Posterior vena cava (tissue), 2 donors: ENCODE results near the gene MRPS2. TPM values are rescaled to one million over a fixed set of nuclear protein-coding genes. Genes with fewer than 3 reads are reported as not detected.
A peak's percentile ranks its signal among the peaks of the same experiment; 100 is the strongest.
"Not testable (repeated sequence)": the region's sequence is repeated elsewhere in the genome, so short reads cannot be mapped to it uniquely, and the experiment has no call there.

ENCODE experiments used
- DNase-seq: peaks from one replicate; pipeline ENCODE4 v3.0.0-alpha.2; 2020; ENCODE audit warnings: low spot score
- intact Hi-C, 2 donors: fragments of 100-400 bp; cut with DNase I; formaldehyde crosslinking; loops; one replicate each; pipeline versions ENCODE4 v1.14.1 to v1.14.2; 2022 to 2023
- total RNA-seq, 2 donors: library from RNA; stranded (reverse); fragmentation: NEBNext Ultra II Directional; extraction: Animal tissue kit (Norgen Biotek cat#: 25700); gene quantifications; one replicate each; pipeline ENCODE4 v1.2.1, GENCODE V29; 2021
- donor health status: DM: yes; HTN: yes; CAD: no.
- donor health status: DM: yes; HTN: yes; CAD: no.

The MRPS2 gene
- total RNA-seq, 2 donors from 2014 or later, result 15.9 to 16.3 TPM

GRCh38 chr9:135525241-135526088 is 25.0 kb downstream of the MRPS2 start:
- peak; percentile 70 for DNase-seq
- intact Hi-C loops, result no loop called here

DNA sequence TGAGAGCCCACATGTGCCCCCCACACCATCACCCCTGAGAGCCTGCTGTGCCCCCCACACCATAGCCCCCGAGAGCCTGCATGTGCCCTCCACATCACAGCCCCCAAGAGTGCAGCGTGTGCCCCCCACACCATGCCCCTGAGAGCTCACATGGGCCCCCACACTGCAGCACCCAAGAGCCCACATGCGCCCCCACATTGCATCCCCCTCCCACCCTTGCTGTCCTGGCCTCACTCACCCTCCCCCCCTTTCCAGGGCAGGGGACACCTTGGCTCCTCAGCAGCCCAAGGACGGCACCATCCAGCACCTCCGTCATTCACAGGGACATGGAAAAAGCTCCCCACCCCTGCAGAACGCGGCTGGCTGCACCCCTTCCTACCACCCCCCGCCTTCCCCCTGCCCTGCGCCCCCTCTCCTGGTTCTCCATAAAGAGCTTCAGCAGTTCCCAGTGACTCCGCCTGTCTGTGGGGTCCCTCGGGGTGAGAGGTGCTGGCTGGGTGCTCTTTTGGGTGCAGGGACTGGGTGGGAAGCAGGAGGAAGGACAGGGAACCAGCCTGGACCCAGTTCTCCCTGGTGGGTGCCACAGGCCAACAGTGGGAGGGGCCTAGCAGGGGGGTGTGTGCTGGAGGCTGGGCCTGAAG is 25.7 kb downstream of the MRPS2 start:
- peak; percentile 67 for DNase-seq
- intact Hi-C loops, result no loop called here

DNA sequence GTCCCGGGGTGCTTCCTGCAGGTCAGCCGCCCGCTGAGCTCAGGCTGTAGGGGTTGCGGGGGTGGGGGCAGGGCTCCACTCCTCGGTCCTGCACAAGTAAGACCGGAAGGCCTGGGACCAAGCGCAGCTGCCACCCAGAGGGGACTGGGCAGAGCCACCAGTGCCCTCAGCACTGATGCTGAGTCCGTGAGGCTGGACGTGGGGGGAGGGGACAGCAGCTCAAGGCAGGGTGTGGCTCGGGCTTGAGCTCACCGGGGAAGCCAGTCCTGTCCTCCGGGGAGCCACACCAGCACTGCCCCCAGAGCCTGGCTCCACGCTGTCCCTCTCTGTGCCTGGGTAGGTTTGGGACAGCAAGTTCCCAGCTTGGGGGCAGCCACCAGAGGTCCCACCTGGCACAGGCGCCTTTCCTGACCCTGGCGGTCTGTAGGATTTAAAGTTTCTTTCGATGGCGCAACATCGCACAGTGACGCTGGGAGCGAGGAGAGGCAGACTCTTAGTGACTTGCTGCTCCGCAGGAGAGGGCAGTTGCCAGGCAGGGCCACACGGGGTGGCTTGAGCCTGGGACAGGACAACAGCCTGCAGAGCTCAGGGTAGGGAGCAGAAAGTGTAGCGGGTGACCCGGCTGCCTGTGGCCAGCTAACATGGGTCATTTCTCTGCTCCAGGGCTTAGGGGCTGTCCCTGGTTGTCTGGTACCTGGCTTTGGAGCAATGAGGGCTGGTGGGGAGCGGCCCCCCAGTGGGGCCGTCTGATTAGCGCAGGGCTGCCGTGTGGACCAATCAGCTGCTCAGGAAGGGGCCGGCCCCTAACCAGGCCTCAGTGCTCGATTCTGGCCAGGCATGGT is 26.5 kb downstream of the MRPS2 start:
- DNase-seq, result peak; percentile 46
- intact Hi-C loops, result no loop called here

GRCh38 chr9:135528842-135529435 is 28.5 kb downstream of the MRPS2 start:
- intact Hi-C loops, result not testable (repeated sequence)
- peak; percentile 59 for DNase-seq

DNA sequence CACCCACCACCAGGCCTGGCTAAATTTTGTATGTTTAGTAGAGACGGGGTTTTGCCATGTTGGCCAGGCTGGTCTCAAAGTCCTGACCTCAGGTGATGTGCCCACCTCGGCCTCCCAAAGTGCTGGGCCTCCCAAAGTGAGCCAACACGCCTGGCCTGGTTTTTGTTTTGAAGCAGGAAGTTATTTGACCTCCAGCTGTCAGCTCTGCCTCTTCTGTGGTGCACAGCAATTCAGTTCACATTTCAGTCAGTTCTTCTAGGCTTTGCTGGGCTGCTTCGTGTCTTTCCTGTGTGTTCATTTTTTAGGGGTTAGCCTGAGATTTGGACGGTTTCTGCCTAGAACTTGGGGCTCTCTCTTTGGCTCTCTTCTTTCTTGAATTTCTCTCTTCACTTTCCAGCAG is 29.7 kb downstream of the MRPS2 start:
- intact Hi-C loops, result no loop called here
- peak; percentile 17 for DNase-seq

GRCh38 chr9:135531096-135531495 is 30.6 kb downstream of the MRPS2 start:
- DNase-seq, result peak; percentile 43
- intact Hi-C loops, result no loop called here

GRCh38 chr9:135533113-135533512 is 32.6 kb downstream of the MRPS2 start:
- DNase-seq, result no peak
- intact Hi-C loops, result no loop called here

- intact Hi-C loops, result no loop called here
- DNase-seq, result peak; percentile 79
Observed at GRCh38 chr9:135533674-135534073, 33.2 kb downstream of the MRPS2 start.

GRCh38 chr9:135534192-135534711 is 33.8 kb downstream of the MRPS2 start:
- DNase-seq, result peak; percentile 63
- intact Hi-C loops, result not testable (repeated sequence)

GRCh38 chr9:135534826-135535225 is 34.3 kb downstream of the MRPS2 start:
- DNase-seq, result peak; percentile 75
- intact Hi-C loops, result not testable (repeated sequence)

DNA sequence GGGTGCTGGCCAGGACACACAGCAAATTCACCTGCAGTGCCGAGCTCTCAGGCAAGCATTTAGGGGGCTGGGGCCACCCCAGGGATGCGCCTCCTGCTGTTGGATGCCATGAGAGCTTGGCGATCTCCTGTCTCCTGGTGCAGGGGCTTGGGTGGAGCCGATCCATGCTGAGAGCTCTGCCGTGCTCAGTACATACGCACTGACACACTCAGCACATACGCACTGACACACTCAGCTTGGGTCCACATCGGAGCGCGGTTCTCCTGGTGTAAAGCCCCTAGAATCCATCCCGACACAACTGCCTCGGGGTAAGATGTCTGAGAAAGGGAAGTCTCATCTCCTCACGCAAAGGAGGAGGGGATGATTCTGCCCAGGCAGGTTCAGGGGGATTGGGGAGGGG is 35.1 kb downstream of the MRPS2 start:
- intact Hi-C loops, result not testable (repeated sequence)

GRCh38 chr9:135536216-135536615 is 35.7 kb downstream of the MRPS2 start:
- no peak for DNase-seq
- intact Hi-C loops, result no loop called here

More for the DNA sequence above, 35.1 kb downstream of the MRPS2 start:
- not testable (repeated sequence) for DNase-seq

DNA sequence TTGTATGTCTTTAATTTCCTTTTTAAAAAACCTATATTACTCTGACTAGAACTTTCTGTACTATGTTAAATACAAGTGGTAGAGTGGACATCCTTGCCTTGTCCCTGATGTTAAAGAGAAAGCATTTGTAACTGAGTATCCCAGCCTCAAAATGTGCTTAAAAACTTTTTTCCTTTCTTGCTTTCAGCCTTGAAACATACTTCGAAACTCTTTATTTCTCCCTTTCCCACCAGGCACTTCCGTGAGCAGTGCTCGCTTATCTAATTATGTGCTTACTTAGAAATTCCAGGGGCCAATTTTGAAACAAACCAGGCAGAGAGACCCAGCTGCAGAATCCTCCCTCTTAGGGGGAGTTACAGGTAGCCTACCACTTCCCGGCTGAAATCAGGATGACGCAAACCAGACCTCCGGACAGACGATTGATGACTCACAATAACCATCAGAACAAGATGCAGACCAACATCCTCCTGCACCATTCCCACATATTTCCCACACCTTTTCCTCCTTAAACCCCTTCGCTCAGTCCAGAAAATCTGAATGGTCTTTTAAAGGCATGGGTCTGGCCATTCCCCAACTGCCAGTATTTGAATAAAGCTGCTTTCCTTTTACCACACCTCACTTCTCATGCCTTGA is 42.9 kb downstream of the MRPS2 start:
- intact Hi-C loops, DNase-seq: not testable (repeated sequence)

DNA sequence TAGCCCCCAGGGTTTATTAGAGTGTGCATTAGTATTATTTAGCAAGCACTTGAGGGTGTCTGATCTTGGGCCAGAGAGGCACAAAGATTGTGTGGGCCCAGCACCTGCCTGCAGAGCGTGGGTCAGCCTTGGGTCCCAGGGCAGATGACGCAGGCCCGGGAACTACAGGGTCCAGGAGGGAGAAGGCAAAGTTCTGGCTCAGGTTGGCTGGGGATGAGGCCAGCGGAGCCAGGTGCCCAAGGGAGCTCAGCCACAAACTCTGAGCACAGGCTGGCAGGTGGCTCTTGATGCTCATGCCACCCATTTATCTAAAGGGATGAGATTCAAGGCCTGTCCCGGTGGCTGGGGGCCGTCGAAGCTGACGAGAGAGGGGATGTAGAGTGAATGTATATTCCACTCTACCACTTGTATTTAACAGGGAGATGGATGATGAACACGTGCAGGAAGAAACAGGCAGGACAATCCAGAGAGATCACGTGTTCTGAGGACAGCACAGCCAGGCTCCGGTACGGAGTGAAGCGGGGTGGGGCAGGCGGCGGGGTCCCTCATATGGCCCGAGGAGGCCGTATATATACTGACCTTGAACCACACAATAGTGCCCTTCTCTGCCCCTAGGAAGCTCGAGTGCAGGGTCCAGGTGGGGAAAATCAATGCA is 44.6 kb downstream of the MRPS2 start:
- intact Hi-C loops, result no loop called here
- peak; percentile 40 for DNase-seq

- DNase-seq, result peak; percentile 48
- intact Hi-C loops, result not testable (repeated sequence)
Observed at GRCh38 chr9:135545646-135546176, 45.2 kb downstream of the MRPS2 start, which contains the start of gene OBP2A. Gene OBP2A (plus strand): TSS chr9:135546126. CDS start chr9:135546181, 55 bp downstream.

GRCh38 chr9:135546792-135547617 is 46.5 kb downstream of the MRPS2 start:
- DNase-seq, result peak; percentile 47
- intact Hi-C loops, result not testable (repeated sequence)
